IPS-18c (cell line): ENCODE measurements around the gene THADA.

ENCODE experiments used
- H3K4me3 ChIP-seq: 2 replicates; pipeline ENCODE4 v1.7.0; 2013; ENCODE audit warnings: low read depth, mild to moderate bottlenecking, low read length, moderate library complexity; ENCODE audit not compliant: insufficient read depth
- H3K9me3 ChIP-seq: one replicate; pipeline ENCODE4 v1.6.1; 2013; ENCODE audit warnings: mild to moderate bottlenecking, low read length, moderate library complexity; ENCODE audit not compliant: control insufficient read depth, insufficient read depth

THADA gene

DNA sequence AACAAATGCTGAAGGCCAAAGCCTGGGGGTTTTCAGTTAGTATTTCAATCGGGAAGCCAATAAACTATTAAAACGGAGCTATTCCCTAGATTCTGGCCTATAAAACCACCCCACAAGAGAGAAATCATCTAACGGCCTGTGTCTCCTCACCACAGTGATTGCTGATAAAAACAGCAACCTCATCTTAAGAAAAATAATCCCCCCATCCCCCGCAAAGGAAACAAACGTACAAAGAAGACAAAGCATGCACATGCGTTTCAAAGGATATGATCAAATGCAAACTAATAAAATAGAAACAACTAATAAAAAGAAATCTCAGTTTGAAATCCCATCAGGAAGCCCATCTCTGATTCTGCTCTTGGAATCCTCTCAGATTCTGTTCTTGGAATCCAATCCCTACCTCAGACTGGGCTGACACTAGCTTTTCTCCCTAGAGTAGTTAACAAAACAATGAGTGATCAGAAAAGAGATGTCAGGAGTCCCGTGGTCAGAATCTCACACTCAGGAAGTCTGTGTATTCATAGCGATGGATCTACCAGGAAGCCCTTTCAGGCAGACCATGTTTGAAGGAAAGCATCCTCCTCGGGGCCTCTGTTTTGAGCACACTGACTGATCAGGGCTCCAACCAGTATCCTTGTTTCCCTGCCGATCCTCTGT is 150.7 kb downstream of the THADA start:
- Histone ChIP-seq H3K9me3 (no peaks in the 10 kb centered on the region), H3K4me3 (no peak overlapping the region)

DNA sequence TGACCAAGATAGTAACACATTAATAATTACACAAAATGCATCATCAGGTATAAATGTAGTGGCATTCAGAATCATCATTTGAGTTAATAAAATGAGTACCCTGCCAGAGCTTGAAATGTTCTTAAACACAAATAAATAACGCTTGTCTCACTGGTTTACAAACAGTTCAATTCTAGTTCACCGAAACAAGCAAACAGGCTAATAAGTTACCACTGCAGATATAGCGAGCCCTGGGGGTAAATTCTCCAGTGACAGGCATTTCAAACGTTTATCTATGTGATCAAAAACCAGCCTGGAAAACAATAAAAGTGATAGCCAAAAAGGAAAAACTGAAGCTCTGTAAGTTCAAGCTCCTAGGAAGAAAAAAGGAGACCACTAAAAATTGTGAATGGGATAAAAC is 152.6 kb downstream of the THADA start:
- no peaks in the 10 kb centered on the region for H3K9me3 ChIP-seq
- H3K4me3 ChIP-seq: no peak overlapping the region

DNA sequence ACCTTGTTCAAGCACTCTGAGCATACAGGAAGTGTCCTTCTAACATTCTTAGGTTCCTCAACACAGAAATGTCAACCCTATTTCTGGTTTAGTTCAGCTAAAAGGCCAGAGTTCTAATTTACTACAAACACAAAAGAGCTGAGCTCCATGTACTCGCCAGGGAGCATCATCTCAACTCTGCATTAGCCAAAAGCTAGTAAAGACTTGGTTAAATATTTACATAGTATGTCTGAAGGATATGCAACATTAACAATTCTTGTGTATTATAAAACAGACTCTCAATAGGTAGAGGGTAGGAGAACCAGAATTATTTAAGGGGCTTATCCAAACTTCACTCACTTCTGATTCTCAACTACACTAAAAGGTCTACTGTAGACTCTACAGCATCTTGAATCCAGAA is 154.6 kb downstream of the THADA start:
- Histone ChIP-seq H3K4me3 (no peak overlapping the region), H3K9me3 (no peaks in the 10 kb centered on the region)

DNA sequence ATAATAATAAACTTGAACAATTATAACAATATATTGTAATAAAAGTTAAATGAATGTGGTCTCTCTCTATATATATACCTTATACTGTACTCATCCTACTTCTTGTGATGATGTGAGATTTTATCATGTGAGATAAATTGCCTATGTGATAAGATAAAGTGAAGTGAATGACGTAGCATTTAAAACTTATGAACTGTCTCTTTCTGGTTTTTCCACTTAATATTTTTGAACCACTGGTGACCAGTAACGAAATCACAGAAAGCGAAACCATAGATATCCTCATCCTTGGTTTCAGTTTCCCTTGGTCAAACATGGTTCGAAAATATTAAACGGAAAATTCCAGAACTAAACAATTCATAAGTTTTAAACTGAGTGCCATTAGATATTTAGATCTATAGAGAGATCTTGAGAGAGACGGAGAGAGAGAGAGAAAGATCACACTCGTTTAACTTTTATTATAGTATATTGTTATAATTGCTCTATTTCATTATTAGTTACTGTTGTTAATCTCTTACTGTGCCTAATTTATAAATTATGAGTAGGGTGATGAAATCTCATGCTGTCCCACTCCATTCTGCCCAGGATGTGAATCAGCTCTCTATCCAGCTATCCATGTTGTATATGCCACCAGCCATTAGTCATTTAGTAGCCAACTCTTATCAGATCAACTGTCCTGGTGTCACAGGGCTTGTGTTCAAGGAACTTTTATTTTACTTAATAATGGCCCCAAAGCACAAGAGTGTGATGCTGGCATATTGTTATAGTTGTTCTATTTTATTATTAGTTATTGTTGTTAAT is 156.8 kb downstream of the THADA start:
- Histone ChIP-seq H3K4me3 (no peak overlapping the region), H3K9me3 (no peaks in the 10 kb centered on the region)

DNA sequence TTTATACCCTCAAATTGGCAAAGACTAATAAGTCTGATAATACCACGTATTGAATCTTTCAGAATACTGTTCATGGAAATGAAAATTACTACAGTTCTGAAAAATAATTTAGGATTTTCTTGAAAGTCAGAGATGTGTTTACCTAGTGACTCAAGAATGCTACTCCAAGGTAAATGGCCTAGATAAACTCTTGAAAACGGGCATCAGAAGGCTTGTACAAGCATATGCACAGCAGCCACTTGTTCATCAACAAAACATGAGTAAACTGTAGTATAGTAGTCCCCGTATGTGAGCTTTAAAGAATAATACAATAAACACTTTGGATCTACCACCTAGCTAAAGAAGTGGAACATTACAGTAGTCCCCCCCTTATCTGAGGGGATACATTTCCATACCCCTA is 157.5 kb downstream of the THADA start:
- Histone ChIP-seq H3K9me3 (no peaks in the 10 kb centered on the region), H3K4me3 (no peak overlapping the region)

DNA sequence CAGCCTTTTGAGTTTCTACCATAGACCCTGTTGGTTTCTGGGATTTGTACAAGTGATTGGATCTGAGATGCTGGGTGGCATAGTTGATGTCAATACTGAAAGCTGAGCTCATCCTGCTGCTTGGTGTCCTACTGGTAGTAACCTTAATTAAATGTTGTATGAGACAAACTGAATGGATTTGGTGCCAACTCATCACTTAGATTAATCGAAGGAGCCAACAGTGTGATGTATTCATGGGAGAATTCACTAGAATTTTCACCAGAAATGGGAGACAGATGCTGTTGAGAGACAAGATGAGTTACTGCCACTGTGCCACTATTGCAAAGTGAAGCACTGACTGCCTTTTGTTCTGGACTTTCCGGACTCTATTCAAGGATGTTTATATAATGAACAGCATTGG is 158.5 kb downstream of the THADA start:
- H3K9me3 ChIP-seq: no peaks in the 10 kb centered on the region
- no peak overlapping the region for H3K4me3 ChIP-seq

DNA sequence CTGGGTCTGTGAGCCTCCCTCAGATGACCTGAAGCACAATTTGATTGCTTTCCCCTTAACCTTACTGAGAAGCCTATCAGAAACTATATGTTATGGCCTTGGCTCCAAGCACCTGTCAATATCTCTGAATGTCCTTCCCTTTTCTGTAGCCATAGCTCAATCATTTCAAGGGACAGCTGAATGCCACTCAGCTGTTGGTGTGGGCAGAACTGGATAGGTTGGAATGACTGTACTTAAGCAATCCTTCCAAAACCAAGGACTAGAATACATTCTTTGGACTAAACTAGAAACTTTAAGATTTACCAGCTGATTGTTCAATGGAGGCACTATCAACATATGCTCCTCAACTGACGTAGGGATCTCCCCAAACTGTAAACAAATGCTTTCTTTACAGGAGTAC is 159.4 kb downstream of the THADA start:
- Histone ChIP-seq H3K9me3 (no peaks in the 10 kb centered on the region), H3K4me3 (no peak overlapping the region)

DNA sequence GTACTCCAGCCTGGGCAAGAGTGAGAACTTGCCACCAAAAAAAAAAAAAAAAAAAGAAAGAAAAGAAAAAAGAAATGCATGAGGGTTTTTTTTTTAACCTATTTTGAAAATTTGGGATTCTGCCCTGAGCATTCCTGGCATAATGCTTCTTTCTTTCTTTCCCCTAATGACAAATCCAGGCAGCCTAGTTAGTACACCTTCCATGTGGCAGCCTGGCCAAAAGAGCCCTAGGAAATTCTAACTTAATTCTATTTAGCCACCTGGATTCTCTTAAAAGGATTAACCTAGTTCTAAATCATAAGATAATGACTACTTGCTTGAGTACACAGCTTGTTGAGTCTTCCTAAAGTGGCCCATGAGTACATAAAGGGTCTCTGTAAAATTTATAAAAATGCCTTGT is 160.1 kb downstream of the THADA start:
- no peaks in the 10 kb centered on the region for H3K9me3 ChIP-seq
- H3K4me3 ChIP-seq: no peak overlapping the region

DNA sequence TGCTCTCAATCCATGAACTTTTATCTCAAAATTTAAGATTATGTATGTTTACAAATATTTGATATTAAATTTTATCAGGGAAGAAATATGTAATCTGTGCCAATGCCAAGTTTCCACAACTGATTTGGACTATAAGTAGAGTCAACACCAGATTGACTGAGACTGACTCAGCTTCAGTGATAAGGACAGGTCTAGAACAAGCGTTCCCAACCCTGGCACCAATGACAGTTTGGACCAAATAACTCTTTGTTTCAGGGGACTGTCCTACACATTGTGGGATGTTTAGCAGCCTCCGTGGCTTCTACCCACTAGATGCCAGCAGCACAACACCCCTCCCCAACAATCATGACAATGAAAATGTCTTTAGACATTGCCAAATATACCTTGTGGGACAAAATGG is 165.3 kb downstream of the THADA start:
- Histone ChIP-seq H3K9me3 (no peaks in the 10 kb centered on the region), H3K4me3 (no peak overlapping the region)

DNA sequence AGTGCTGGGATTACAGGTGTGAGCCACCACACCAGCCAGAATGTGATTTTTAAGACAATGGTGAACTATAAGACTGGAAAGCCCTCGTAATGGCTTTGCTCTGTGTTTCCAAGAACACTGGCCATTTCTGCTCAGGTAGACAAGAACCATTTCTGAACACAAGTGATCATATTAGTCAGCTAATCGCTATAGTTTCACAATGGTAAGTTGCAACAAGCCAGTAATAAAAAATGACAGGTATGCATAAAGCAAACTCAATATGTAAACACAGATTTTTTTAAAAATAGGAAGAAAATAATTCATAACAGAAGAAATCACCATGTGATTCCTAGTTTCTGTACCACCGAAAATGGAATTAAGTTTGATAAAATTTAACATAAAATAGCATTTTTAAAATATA is 166.5 kb downstream of the THADA start:
- Histone ChIP-seq H3K9me3 (no peaks in the 10 kb centered on the region), H3K4me3 (no peak overlapping the region)

DNA sequence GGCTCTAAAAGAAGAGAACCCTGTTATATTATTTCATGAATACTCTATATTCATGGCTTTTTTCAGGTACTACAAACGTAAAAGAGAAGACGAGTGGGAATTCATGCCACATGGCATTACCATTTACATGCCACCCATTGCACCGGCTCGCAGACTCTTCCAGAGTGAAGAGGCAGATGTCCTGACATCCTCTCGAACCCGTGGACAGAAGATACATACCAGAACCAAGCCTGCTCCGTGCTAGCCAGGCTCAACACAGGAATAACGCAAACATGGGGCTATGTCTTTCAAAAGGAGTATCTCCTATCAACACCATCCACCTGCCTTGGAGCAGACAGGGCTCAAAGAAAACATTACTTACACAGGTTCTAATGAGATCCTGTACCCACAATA is 168.8 kb downstream of the THADA start:
- H3K4me3 ChIP-seq: no peak overlapping the region
- H3K9me3 ChIP-seq: no peaks in the 10 kb centered on the region

DNA sequence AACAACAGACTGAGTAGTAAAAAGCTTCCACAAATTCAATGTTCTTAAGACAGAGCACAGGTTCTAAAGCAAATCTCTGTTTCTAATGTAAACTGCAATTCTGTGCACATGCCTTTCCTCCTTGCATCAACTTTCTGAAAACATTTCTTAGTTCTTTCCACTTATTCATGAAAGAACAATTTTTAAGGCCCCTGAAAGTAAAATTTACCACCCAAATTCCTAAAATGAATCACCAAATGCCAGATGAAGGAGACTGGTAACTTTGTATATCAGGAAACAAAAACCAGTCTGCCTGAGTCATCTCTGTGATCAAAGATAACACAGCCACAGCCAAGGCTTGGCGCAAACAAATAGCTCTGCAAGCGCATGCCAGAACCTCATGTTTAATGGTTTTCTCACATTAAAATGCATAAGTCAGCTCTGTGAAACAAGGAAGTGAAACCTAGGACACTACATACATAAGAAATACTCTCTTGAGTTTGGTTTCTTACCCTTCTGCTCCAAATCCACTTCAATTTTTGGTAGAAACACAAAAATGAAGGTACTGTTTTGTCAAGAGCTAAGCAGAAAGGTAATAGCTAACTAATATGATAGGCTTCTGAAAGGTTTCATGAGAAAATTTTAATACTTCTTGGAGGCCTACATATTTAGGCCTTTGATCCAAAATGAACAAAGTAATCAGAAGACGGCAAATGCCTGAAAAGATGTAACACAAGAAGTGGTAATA is 169.4 kb downstream of the THADA start:
- Histone ChIP-seq H3K9me3 (no peaks in the 10 kb centered on the region), H3K4me3 (no peak overlapping the region)

DNA sequence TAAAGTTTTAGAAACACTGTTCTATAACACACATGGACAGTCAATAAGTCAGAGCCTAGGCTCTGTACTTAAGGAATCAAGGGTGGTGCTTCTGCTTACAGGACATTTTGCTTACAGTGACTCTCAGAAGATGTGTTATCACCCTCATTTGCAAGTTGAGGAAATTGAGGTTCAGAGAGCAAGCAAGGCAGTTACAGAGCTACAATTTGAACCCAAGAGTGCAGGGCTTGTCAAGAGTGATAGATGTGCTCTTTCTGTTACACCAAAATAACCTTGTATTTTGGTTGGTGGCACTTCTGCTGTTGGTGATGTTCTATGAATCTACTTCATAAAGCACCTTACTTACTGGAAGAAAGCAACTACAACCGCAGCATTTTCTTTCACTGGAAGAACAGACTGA is 170.2 kb downstream of the THADA start:
- Histone ChIP-seq H3K4me3 (no peak overlapping the region), H3K9me3 (no peaks in the 10 kb centered on the region)

DNA sequence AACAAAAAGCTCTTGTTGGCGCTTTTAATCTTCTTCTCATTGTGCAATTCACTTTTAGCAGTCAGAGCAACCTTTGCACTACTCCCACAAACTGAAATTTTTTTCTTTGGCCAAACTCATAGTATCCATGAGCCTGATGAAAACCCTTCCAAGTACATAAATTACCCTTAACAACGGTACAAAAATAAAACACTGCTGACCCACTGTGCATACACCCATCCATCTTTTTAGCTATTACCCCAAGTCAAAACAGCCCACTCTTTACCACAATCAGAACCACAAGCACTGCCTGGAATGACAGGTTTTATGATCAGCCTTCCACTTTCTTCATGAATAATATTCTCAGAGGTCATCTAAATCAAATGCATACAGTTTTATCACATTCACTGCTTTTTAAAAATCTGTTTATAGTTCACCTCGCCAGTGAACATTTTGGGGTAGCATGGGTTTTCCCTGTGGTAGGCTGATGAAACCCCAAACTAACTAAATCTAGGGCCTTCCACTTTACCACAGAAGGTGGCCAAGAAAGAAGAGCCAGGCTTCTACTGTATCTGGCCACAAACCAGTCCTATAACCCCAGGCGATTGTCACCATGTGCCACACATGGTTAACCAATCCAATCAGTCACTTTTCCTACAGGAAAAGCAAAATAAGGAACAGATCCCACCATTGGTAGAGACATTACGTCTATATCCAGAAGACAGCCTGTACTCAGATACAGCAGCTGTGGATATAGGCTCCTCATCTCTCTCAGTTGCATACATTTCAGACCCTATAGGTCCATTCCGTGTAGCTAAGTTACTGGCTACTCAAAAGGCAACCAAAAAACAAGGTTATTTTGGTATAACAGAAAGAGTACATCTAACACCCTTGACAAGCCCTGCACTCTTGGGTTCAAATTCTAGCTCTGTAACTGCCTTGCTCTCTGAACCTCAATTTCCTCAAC is 171.3 kb downstream of the THADA start:
- no peak overlapping the region for H3K4me3 ChIP-seq
- no peaks in the 10 kb centered on the region for H3K9me3 ChIP-seq

DNA sequence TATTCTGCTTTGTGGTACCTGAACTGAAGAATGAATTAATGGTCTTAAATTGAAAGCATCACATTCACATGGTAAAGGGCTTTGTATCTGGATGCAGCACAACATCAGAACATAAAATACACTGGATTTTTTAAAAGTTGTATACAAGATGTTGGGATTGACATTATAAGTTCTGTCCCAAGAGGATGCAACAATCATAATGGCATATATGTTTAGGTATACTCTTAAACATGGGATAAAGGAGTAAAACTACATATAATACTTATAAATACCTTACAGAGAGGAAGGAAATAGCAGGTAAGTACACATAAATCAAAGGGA is 171.9 kb downstream of the THADA start:
- Histone ChIP-seq H3K9me3 (no peaks in the 10 kb centered on the region), H3K4me3 (no peak overlapping the region)

DNA sequence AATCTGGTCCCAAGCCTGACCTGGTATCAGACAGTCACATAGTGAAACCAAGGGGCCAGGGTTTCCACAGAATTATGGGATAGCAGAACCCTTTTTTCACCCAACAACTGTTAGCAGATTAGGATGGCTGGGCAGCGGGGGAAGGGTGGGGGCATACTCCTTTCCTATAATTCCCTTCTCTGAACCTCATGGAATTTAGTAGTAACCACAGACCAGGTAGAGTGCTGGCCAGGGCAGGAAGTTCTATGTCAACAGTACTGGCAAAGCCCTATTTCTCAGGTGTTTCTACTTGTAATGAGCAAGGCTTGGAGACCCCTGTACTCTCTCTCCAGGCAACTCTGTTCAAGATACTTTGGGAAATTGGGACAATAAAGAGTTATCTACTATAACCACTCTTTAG is 174.6 kb downstream of the THADA start:
- no peak overlapping the region for H3K4me3 ChIP-seq

DNA sequence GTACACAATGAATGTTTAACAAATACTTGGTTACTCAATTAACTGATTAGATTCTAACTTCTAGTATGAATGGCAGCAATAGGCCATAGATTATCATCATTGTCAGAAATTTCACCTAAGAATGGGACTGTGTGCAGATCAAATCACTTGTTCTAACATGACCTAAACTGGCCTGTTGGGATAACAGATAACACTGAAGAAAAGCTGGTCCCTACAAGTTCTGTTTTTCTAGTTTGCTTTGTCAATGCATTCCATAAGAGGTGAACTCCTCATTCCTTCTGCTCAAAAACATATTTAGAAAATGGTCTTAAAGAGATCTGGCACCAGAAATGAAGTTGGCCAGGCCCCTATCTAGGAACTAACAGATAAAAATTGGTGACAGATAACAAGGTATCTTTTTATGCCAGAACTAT is 175.4 kb downstream of the THADA start:
- Histone ChIP-seq H3K4me3 (no peak overlapping the region), H3K9me3 (no peaks in the 10 kb centered on the region)

More for the DNA sequence above, 174.6 kb downstream of the THADA start:
- no peaks in the 10 kb centered on the region for H3K9me3 ChIP-seq
